ENCODE data around the gene SPATA16. TPM values are rescaled to one million over a fixed set of nuclear protein-coding genes. Genes with fewer than 3 reads are reported as not detected.

Gene SPATA16
- total and polyA plus RNA-seq, 2 experiments from 2014 or later = not detected

- H3K4me1 ChIP-seq (ENCODE audit: insufficient read depth) = peaks cover 20% of the 10 kb centered on the region
- H3K36me3 ChIP-seq (ENCODE audit: insufficient read depth) = no peaks in the 10 kb centered on the region
- Mint-ChIP-seq H3K27ac (no peak overlapping the region), H3K27me3 (ENCODE audit: insufficient read depth, low read depth, poor library complexity) (peaks cover 2% of the 10 kb centered on the region), H3K4me3 (no peak overlapping the region), H3K36me3 (ENCODE audit: low read depth) (no peaks in the 10 kb centered on the region), H3K4me1 (peaks cover 9% of the 10 kb centered on the region), H3K9me3 (peaks cover 11% of the 10 kb centered on the region; the same call in 2 of the 3 replicates)
- H3K9me2 ChIP-seq (ENCODE audit: insufficient read depth) = no peaks in the 10 kb centered on the region
- H3K4me3 ChIP-seq = no peak overlapping the region
- ATAC-seq (no peak), DNase-seq (ENCODE audit: low spot score) (no peak)
- no peaks in the 10 kb centered on the region for H3K79me2 ChIP-seq (replicated peaks; ENCODE audit: insufficient read depth)
- H4K20me1 ChIP-seq (replicated peaks; ENCODE audit: insufficient read depth) = no peaks in the 10 kb centered on the region
- no peak overlapping the region for H3K27ac ChIP-seq (ENCODE audit: low read depth)
- no peak overlapping the region for H3K4me2 ChIP-seq
- no peak overlapping the region for H2AFZ ChIP-seq
- H3K27me3 ChIP-seq (ENCODE audit: insufficient read depth) = no peaks in the 10 kb centered on the region
- H3F3A ChIP-seq (replicated peaks; ENCODE audit: low read depth) = no peaks in the 10 kb centered on the region
- TF ChIP-seq ZNF462 (CRISPR knock-in tag; IDR thresholded peaks at IDR 0.05) = no peak
- TF ChIP-seq POLR2AphosphoS5 (IDR thresholded peaks at IDR 0.05; ENCODE audit: low read depth) = no peak
- no peak for TF ChIP-seq EZH2 (IDR thresholded peaks at IDR 0.05; ENCODE audit: low read depth, unreplicated experiment)
- no peak for TF ChIP-seq ETS1 (IDR thresholded peaks at IDR 0.05)
- no peak for TF ChIP-seq CTCF (conservative IDR thresholded peaks at IDR 0.05; ENCODE audit: low read depth in 2 of 2)
- no peak for TF ChIP-seq ZNF114 (CRISPR knock-in tag; IDR thresholded peaks at IDR 0.05)
- no peak for TF ChIP-seq EZH2phosphoT487 (IDR thresholded peaks at IDR 0.05; ENCODE audit: unreplicated experiment)
- no peak for TF ChIP-seq CREB1 (CRISPR knock-in tag; IDR thresholded peaks at IDR 0.05; ENCODE audit: low read depth)
- no peak for TF ChIP-seq ZNF331 (CRISPR knock-in tag; IDR thresholded peaks at IDR 0.05; ENCODE audit: low read depth)
- TF ChIP-seq NANOG (IDR thresholded peaks at IDR 0.05; ENCODE audit: borderline replicate concordance) = no peak
- TF ChIP-seq REST (IDR thresholded peaks at IDR 0.05; ENCODE audit: unreplicated experiment) = no peak
- TF ChIP-seq JUNB (IDR thresholded peaks at IDR 0.05; ENCODE audit: unreplicated experiment) = no peak
- TF ChIP-seq STAT1 (IDR thresholded peaks at IDR 0.05; ENCODE audit: unreplicated experiment) = no peak
These were observed 237.3 kb downstream of the SPATA16 start for GRCh38 chr3:172903642-172904320.
